H9 (cell line): ENCODE measurements around the gene NR1H2. TPM values are rescaled to one million over a fixed set of nuclear protein-coding genes. Genes with fewer than 3 reads are reported as not detected.
A peak's percentile ranks its signal among the peaks of the same experiment; 100 is the strongest.

ENCODE experiments used
- DNase-seq: peaks from one replicate; pipeline ENCODE4 v3.0.0-alpha.2; 2017
- H2AFZ ChIP-seq: one replicate; pipeline ENCODE4 v1.6.1; 2013; ENCODE audit warnings: mild to moderate bottlenecking, low read length, control low read depth, moderate library complexity
- H2AK5ac ChIP-seq: 2 replicates; pipeline ENCODE4 v1.6.1; 2013; ENCODE audit warnings: low read length, control low read depth, mixed read lengths; ENCODE audit not compliant: insufficient read length
- H2BK120ac ChIP-seq: one replicate; pipeline ENCODE4 v1.6.1; 2013; ENCODE audit warnings: low read depth, mild to moderate bottlenecking, low read length, control low read depth, inconsistent platforms; ENCODE audit not compliant: poor library complexity, severe bottlenecking
- H2BK12ac ChIP-seq: 2 replicates; pipeline ENCODE4 v1.6.1; 2013; ENCODE audit warnings: low read length, control low read depth, mixed read lengths, low read depth; ENCODE audit not compliant: insufficient read length
- H2BK15ac ChIP-seq: 2 replicates; pipeline ENCODE4 v1.6.1; 2013; ENCODE audit warnings: low read depth, low read length, control low read depth
- H2BK20ac ChIP-seq: one replicate; pipeline ENCODE4 v1.6.1; 2013; ENCODE audit warnings: low read depth, mild to moderate bottlenecking, low read length, control low read depth, inconsistent platforms; ENCODE audit not compliant: poor library complexity, severe bottlenecking
- H2BK5ac ChIP-seq: 2 replicates; pipeline ENCODE4 v1.6.1; 2013; ENCODE audit warnings: low read length, control low read depth, mixed read lengths; ENCODE audit not compliant: insufficient read length
- H3K14ac ChIP-seq: 2 replicates; pipeline ENCODE4 v1.6.1; 2013; ENCODE audit warnings: low read length, control low read depth; ENCODE audit not compliant: insufficient read depth
- H3K18ac ChIP-seq: 2 replicates; pipeline ENCODE4 v1.6.1; 2013; ENCODE audit warnings: low read depth, mild to moderate bottlenecking, mixed read lengths, low read length, control low read depth; ENCODE audit not compliant: insufficient read length
- H3K23ac ChIP-seq: 2 replicates; pipeline ENCODE4 v1.6.1; 2013; ENCODE audit warnings: low read length, control low read depth, mixed read lengths, low read depth; ENCODE audit not compliant: insufficient read length
- H3K23me2 ChIP-seq: 2 replicates; pipeline ENCODE4 v1.6.1; 2013; ENCODE audit warnings: low read depth, mild to moderate bottlenecking, mixed read lengths, low read length, control low read depth; ENCODE audit not compliant: insufficient read length, poor library complexity, severe bottlenecking
- H3K27ac ChIP-seq: 2 replicates; pipeline ENCODE4 v1.5.1; 2013; ENCODE audit warnings: low read length, control low read depth, mixed read lengths, low read depth; ENCODE audit not compliant: insufficient read length
- H3K27me3 ChIP-seq: 2 replicates; pipeline ENCODE4 v1.6.1; 2013; ENCODE audit warnings: low read length, control low read depth, inconsistent platforms; ENCODE audit not compliant: insufficient read depth
- H3K4ac ChIP-seq: 2 replicates; pipeline ENCODE4 v1.6.1; 2013; ENCODE audit warnings: low read depth, mild to moderate bottlenecking, control low read depth, inconsistent platforms, low read length, moderate library complexity
- H3K4me1 ChIP-seq: 2 replicates; pipeline ENCODE4 v1.6.1; 2013; ENCODE audit warnings: low read length, control low read depth, inconsistent platforms; ENCODE audit not compliant: insufficient read depth
- H3K4me2 ChIP-seq: 2 replicates; pipeline ENCODE4 v1.6.1; 2013; ENCODE audit warnings: low read length, control low read depth, mixed read lengths; ENCODE audit not compliant: insufficient read length, insufficient read depth
- H3K56ac ChIP-seq: 2 replicates; pipeline ENCODE4 v1.6.1; 2013; ENCODE audit warnings: low read depth, mild to moderate bottlenecking, mixed read lengths, low read length, control low read depth; ENCODE audit not compliant: insufficient read length
- H3K79me1 ChIP-seq: 2 replicates; pipeline ENCODE4 v1.6.1; 2013; ENCODE audit warnings: low read depth, mild to moderate bottlenecking, moderate library complexity, low read length, control low read depth, inconsistent platforms; ENCODE audit not compliant: insufficient read depth, poor library complexity, severe bottlenecking
- H3K79me2 ChIP-seq: 2 replicates; pipeline ENCODE4 v1.6.1; 2013; ENCODE audit warnings: low read length, control low read depth, inconsistent platforms; ENCODE audit not compliant: insufficient read depth
- H3K9ac ChIP-seq: 2 replicates; pipeline ENCODE4 v1.6.1; 2013; ENCODE audit warnings: low read length, control low read depth, mixed read lengths; ENCODE audit not compliant: insufficient read length; ENCODE audit errors: extremely low read depth
- H3K9me3 ChIP-seq: one replicate; pipeline ENCODE4 v1.6.1; 2013; ENCODE audit warnings: low read depth, low read length, inconsistent platforms; ENCODE audit not compliant: control insufficient read depth
- H3T11ph ChIP-seq: one replicate; pipeline ENCODE4 v1.6.1; 2013; ENCODE audit warnings: mild to moderate bottlenecking, low read length, control low read depth, inconsistent platforms
- H4K20me1 ChIP-seq: one replicate; pipeline ENCODE4 v1.6.1; 2013; ENCODE audit not compliant: control insufficient read depth, insufficient read length, insufficient read depth
- H4K5ac ChIP-seq: 2 replicates; pipeline ENCODE4 v1.6.1; 2013; ENCODE audit warnings: low read depth, mild to moderate bottlenecking, mixed read lengths, low read length, control low read depth; ENCODE audit not compliant: insufficient read length
- H4K8ac ChIP-seq: replicated peaks from 2 replicates; pipeline ENCODE4 v1.6.1; 2013; ENCODE audit warnings: low read length, control low read depth, mixed read lengths, low read depth; ENCODE audit not compliant: insufficient read length
- H4K91ac ChIP-seq: 2 replicates; pipeline ENCODE4 v1.6.1; 2013; ENCODE audit warnings: low read depth, mild to moderate bottlenecking, moderate library complexity, mixed read lengths, low read length, control low read depth; ENCODE audit not compliant: insufficient read length
- H3K27ac Mint-ChIP-seq, 3 experiments: 2 replicates in 2 of 3; 3 replicates in 1 of 3; pipeline ENCODE4 v1.8.0; 2020 to 2021; ENCODE audit warnings: mixed read lengths in 3 of 3, mild to moderate bottlenecking in 1 of 3, moderate library complexity in 1 of 3
- H3K27me3 Mint-ChIP-seq: 2 replicates; pipeline ENCODE4 v1.8.0; 2021; ENCODE audit warnings: low read depth, mild to moderate bottlenecking, moderate library complexity, mixed read lengths
- H3K36me3 Mint-ChIP-seq, 3 experiments: 2 replicates in 2 of 3; 3 replicates in 1 of 3; pipeline ENCODE4 v1.8.0; 2020 to 2021; ENCODE audit warnings: low read depth in 3 of 3, mixed read lengths in 3 of 3; ENCODE audit not compliant: insufficient read depth in 1 of 3
- H3K4me1 Mint-ChIP-seq, 2 experiments: 2 replicates each; pipeline ENCODE4 v1.8.0; 2020; ENCODE audit warnings: mixed read lengths in 2 of 2
- H3K4me3 Mint-ChIP-seq, 2 experiments: 2 replicates in 1 of 2; 3 replicates in 1 of 2; pipeline ENCODE4 v1.8.0; 2020 to 2021; ENCODE audit warnings: mild to moderate bottlenecking in 2 of 2, mixed read lengths in 2 of 2, moderate library complexity in 1 of 2
- H3K9me3 Mint-ChIP-seq, 2 experiments: 2 replicates in 1 of 2; 3 replicates in 1 of 2; pipeline ENCODE4 v1.8.0; 2020; ENCODE audit warnings: mild to moderate bottlenecking in 2 of 2, mixed read lengths in 2 of 2, moderate library complexity in 1 of 2
- WGBS: extraction: QIAGEN DNeasy Blood & Tissue Kit; methylation state at CpG from one replicate; pipeline ENCODE4 v1.1.7; 2013; ENCODE audit warnings: missing lambda C conversion rate, low lambda C conversion rate, mixed read lengths; ENCODE audit not compliant: insufficient read length; ENCODE audit errors: extremely low coverage; 5-methylcytosine and 5-hydroxymethylcytosine counted together
- total RNA-seq: library from RNA; stranded (reverse); gene quantifications from 2 replicates; pipeline ENCODE4 v1.2.1, GENCODE V29; 2021
- TF ChIP-seq, protein P1 (sequence below): fragments of 200-600 bp; sonication (generic); conservative IDR thresholded peaks from 3 replicates; pipeline ENCODE4 v1.8.0; 2021; ENCODE audit warnings: antibody characterized with exemption, mild to moderate bottlenecking

Gene NR1H2
- total RNA-seq, 1 experiment from 2014 or later: 33.2 TPM

DNA sequence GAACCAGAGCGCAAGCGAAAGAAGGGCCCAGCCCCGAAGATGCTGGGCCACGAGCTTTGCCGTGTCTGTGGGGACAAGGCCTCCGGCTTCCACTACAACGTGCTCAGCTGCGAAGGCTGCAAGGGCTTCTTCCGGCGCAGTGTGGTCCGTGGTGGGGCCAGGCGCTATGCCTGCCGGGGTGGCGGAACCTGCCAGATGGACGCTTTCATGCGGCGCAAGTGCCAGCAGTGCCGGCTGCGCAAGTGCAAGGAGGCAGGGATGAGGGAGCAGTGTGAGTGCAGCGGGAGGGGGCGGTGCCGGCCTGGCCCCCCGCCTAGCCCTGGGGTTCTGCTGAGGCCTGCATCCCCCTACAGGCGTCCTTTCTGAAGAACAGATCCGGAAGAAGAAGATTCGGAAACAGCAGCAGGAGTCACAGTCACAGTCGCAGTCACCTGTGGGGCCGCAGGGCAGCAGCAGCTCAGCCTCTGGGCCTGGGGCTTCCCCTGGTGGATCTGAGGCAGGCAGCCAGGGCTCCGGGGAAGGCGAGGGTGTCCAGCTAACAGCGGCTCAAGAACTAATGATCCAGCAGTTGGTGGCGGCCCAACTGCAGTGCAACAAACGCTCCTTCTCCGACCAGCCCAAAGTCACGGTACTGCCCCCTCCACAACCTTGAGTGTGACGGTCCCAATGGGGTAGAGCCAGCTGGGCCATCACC, 2.1 kb downstream of the NR1H2 start:
- Histone ChIP-seq H4K5ac (no peak overlapping the region), H2AK5ac (no peak overlapping the region), H3K4me2 (no peak overlapping the region), H2BK120ac (no peak overlapping the region), H3K27me3 (no peaks in the 10 kb centered on the region), H3K27ac (no peak overlapping the region), H2AFZ (no peak overlapping the region), H3K56ac (no peak overlapping the region), H2BK15ac (no peak overlapping the region), H3K9me3 (no peaks in the 10 kb centered on the region), H3K14ac (no peak overlapping the region), H3K4ac (no peak overlapping the region), H4K91ac (no peak overlapping the region), H3K9ac (no peak overlapping the region), H3K4me1 (no peaks in the 10 kb centered on the region), H3T11ph (no peak overlapping the region), H3K18ac (no peak overlapping the region), H4K8ac (no peak overlapping the region), H3K79me2 (no peaks in the 10 kb centered on the region), H3K79me1 (no peaks in the 10 kb centered on the region), H4K20me1 (no peaks in the 10 kb centered on the region), H2BK5ac (no peak overlapping the region), H3K23ac (no peak overlapping the region), H3K23me2 (no peaks in the 10 kb centered on the region), H2BK12ac (no peak overlapping the region), H2BK20ac (no peak overlapping the region)
- peaks cover 26 to 45% (median 45%) of the 10 kb centered on the region in 3 experiments; a peak in 6 of 7 replicates for H3K36me3 Mint-ChIP-seq
- TF ChIP-seq, protein P1, sequence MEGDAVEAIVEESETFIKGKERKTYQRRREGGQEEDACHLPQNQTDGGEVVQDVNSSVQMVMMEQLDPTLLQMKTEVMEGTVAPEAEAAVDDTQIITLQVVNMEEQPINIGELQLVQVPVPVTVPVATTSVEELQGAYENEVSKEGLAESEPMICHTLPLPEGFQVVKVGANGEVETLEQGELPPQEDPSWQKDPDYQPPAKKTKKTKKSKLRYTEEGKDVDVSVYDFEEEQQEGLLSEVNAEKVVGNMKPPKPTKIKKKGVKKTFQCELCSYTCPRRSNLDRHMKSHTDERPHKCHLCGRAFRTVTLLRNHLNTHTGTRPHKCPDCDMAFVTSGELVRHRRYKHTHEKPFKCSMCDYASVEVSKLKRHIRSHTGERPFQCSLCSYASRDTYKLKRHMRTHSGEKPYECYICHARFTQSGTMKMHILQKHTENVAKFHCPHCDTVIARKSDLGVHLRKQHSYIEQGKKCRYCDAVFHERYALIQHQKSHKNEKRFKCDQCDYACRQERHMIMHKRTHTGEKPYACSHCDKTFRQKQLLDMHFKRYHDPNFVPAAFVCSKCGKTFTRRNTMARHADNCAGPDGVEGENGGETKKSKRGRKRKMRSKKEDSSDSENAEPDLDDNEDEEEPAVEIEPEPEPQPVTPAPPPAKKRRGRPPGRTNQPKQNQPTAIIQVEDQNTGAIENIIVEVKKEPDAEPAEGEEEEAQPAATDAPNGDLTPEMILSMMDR: no peak
- H3K4me1 Mint-ChIP-seq: peaks cover 3 to 13% of the 10 kb centered on the region in 2 experiments
- DNase-seq: no peak
- WGBS: no CpG with 5 or more reads among the region's 36 CpGs
- H3K27me3 Mint-ChIP-seq: 0 out of 2 replicates have a peak, but pooled peaks cover 3% of the 10 kb centered on the region
- H3K9me3 Mint-ChIP-seq: peaks cover 0 to 4% of the 10 kb centered on the region in 2 experiments; a peak in 1 of 5 replicates
- peak overlapping the region in 1 of 2 experiments; percentile 54; a peak in 1 of 5 replicates for H3K4me3 Mint-ChIP-seq
- no peak overlapping the region; a peak in 1 of 7 replicates for H3K27ac Mint-ChIP-seq
